Fibroblast of the aortic adventitia (primary cell): ENCODE data around the gene UVRAG. TPM values are rescaled to one million over a fixed set of nuclear protein-coding genes. Genes with fewer than 3 reads are reported as not detected.

Source experiments
- DNase-seq: peaks from one replicate; pipeline ENCODE4 v3.0.0-alpha.2; 2010; ENCODE audit warnings: low read depth
- H3K4me3 ChIP-seq: 2 replicates; pipeline ENCODE4 v1.5.1; 2011; ENCODE audit warnings: low read depth, mild to moderate bottlenecking, control low read depth, low read length, moderate library complexity
- CTCF ChIP-seq: IDR thresholded peaks from 2 replicates; pipeline ENCODE4 v1.5.1; 2011; ENCODE audit warnings: mild to moderate bottlenecking, low read length, control low read depth, inconsistent platforms; ENCODE audit not compliant: insufficient read depth
- total RNA-seq: library from RNA; depleted of rRNA; stranded (reverse); fragments of >200 nt; gene quantifications from 2 replicates; pipeline ENCODE4 v1.2.3, GENCODE V29; 2012; ENCODE audit warnings: low replicate concordance

Gene UVRAG
- total RNA-seq, 1 donor, result 21.6 TPM

GRCh38 chr11:76139314-76139713 is 324.3 kb downstream of the UVRAG start:
- H3K4me3 ChIP-seq, result no peak overlapping the region
- no peak for TF ChIP-seq CTCF
- DNase-seq, result no peak

GRCh38 chr11:76140912-76141574 is 326.0 kb downstream of the UVRAG start:
- DNase-seq, result no peak
- H3K4me3 ChIP-seq, result no peak overlapping the region
- no peak for TF ChIP-seq CTCF

GRCh38 chr11:76141901-76142588 is 327.0 kb downstream of the UVRAG start:
- H3K4me3 ChIP-seq, result no peak overlapping the region
- DNase-seq, result no peak
- TF ChIP-seq CTCF, result no peak

GRCh38 chr11:76143274-76143673 is 328.3 kb downstream of the UVRAG start:
- no peak for DNase-seq
- no peak for TF ChIP-seq CTCF
- no peak overlapping the region for H3K4me3 ChIP-seq

GRCh38 chr11:76147106-76147740 is 332.2 kb downstream of the UVRAG start:
- TF ChIP-seq CTCF, result no peak
- H3K4me3 ChIP-seq, result no peak overlapping the region
- DNase-seq, result no peak

GRCh38 chr11:76148231-76148630 is 333.2 kb downstream of the UVRAG start:
- no peak for DNase-seq
- no peak overlapping the region for H3K4me3 ChIP-seq
- no peak for TF ChIP-seq CTCF
